Testis (tissue), 3 donors: Measurements from ENCODE around the gene GABRA5. TPM values are rescaled to one million over a fixed set of nuclear protein-coding genes. Genes with fewer than 3 reads are reported as not detected.

Source experiments
- DNase-seq: peaks from one replicate; pipeline ENCODE4 v3.0.0-alpha.2; 2019
- H3K27ac ChIP-seq, 2 donors: fragments of 200-600 bp; sonication (generic); one replicate each; pipeline ENCODE4 v1.5.1; 2019
- H3K27me3 ChIP-seq: fragments of 200-600 bp; sonication (generic); one replicate; pipeline ENCODE4 v1.5.1; 2019
- H3K36me3 ChIP-seq: fragments of 200-600 bp; sonication (generic); one replicate; pipeline ENCODE4 v1.5.1; 2017; ENCODE audit warnings: low read depth; ENCODE audit errors: missing control alignments
- H3K4me1 ChIP-seq: fragments of 200-600 bp; sonication (generic); one replicate; pipeline ENCODE4 v1.5.1; 2019
- H3K4me3 ChIP-seq, 2 donors: fragments of 200-600 bp; sonication (generic); one replicate each; pipeline ENCODE4 v1.5.1; 2017 to 2019
- H3K9me3 ChIP-seq: fragments of 200-600 bp; sonication (generic); one replicate; pipeline ENCODE4 v1.5.1; 2017
- POLR2A ChIP-seq: fragments of 450-650 bp; IDR thresholded peaks from one replicate; pipeline ENCODE4 v1.6.1; 2017; ENCODE audit warnings: antibody characterized with exemption, mild to moderate bottlenecking, moderate library complexity
- WGBS, 2 donors: methylation state at CpG; one replicate each; pipeline ENCODE4 v1.1.5; 2018; 5-methylcytosine and 5-hydroxymethylcytosine counted together
- intact Hi-C: fragments of 100-400 bp; cut with DNase I; formaldehyde crosslinking; loops from one replicate; pipeline ENCODE4 v1.15.1; 2023; ENCODE audit warnings: low total_unique reads
- polyA plus RNA-seq: library from polyadenylated mRNA; stranded (reverse); fragments of 350-450 nt; fragmentation: Illumina TruSeq; extraction: RNeasy Lipid Tissue Mini Kit (QIAGEN cat#74804); gene quantifications from one replicate; pipeline ENCODE4 v1.2.3, GENCODE V29; 2014; ENCODE audit warnings: low read depth, low replicate concordance; ENCODE audit not compliant: insufficient read depth
- total RNA-seq, 2 donors: library from RNA; depleted of rRNA; stranded (reverse); fragments of >200 nt; gene quantifications; one replicate each; pipeline ENCODE4 v1.2.3, GENCODE V29; 2016
- TF ChIP-seq, protein P1 (sequence below), 3 experiments: fragments of 450-650 bp in 2 of 3; fragments of 200-600 bp in 1 of 3; sonication (generic) in 1 of 3; IDR thresholded peaks; one replicate each; pipeline ENCODE4 v1.5.1; 2016 to 2019; ENCODE audit warnings: antibody characterized with exemption in 3 of 3, mild to moderate bottlenecking in 2 of 3, moderate library complexity in 1 of 3

Gene GABRA5
- total and polyA plus RNA-seq, 3 donors from 2014 or later: 0.58 to 3.1 (median 3.1) TPM

DNA sequence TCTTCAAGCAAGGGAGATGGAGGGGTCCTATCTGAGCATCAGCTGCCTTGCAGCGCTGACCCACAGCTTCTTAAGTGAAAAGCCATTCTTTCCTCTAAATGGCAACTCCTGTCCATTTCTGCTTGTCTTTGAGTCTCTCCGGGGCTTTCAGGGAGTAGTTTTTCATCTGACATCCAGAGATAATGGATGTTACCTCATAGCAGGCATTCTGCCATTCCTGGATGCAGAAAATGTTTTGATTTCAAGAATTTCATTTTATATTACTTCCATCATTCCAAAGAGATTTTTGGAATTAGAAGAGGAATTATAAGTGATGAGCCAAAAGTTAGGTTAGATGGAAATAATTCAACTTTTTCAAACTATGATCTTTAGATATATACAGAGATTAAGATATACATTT is 59.2 kb downstream of the GABRA5 start:
- TF ChIP-seq, protein P1, sequence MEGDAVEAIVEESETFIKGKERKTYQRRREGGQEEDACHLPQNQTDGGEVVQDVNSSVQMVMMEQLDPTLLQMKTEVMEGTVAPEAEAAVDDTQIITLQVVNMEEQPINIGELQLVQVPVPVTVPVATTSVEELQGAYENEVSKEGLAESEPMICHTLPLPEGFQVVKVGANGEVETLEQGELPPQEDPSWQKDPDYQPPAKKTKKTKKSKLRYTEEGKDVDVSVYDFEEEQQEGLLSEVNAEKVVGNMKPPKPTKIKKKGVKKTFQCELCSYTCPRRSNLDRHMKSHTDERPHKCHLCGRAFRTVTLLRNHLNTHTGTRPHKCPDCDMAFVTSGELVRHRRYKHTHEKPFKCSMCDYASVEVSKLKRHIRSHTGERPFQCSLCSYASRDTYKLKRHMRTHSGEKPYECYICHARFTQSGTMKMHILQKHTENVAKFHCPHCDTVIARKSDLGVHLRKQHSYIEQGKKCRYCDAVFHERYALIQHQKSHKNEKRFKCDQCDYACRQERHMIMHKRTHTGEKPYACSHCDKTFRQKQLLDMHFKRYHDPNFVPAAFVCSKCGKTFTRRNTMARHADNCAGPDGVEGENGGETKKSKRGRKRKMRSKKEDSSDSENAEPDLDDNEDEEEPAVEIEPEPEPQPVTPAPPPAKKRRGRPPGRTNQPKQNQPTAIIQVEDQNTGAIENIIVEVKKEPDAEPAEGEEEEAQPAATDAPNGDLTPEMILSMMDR (IDR thresholded peaks at IDR 0.05): no peak
- no peak for TF ChIP-seq POLR2A
- Histone ChIP-seq H3K9me3 (no peaks in the 10 kb centered on the region), H3K36me3 (no peaks in the 10 kb centered on the region), H3K4me3 (no peak overlapping the region), H3K27ac (no peak overlapping the region), H3K4me1 (no peaks in the 10 kb centered on the region), H3K27me3 (no peaks in the 10 kb centered on the region)
- no peak for DNase-seq
- intact Hi-C loops: no loop called here
- WGBS, 2 donors: 66 to 76% methylated on average over 2 of the region's 2 CpGs

DNA sequence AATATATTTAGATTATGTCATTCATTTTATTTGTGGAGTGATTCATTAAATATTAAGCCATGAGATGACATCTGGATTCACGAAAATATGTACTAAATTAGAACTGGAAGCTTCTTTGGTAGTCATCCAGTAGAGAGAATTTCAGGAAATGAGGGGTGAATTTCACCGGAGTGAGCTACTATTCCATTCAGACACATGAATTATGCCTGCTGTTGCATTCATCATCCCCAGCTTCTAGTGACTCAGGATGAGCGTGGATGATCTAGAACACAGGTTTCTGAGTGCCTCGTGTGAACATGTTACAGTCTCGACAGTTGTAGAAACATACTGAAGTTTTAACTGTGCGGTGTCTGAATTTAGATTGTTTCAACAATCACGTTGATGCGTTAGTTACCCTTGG is 61.2 kb downstream of the GABRA5 start:
- DNase-seq: no peak
- Histone ChIP-seq H3K27ac (no peak overlapping the region), H3K4me3 (no peak overlapping the region), H3K9me3 (no peaks in the 10 kb centered on the region), H3K27me3 (no peaks in the 10 kb centered on the region), H3K36me3 (no peaks in the 10 kb centered on the region), H3K4me1 (no peaks in the 10 kb centered on the region)
- TF ChIP-seq, protein P1 (IDR thresholded peaks at IDR 0.05): no peak
- no peak for TF ChIP-seq POLR2A
- 70 to 81% methylated on average over 8 of the region's 8 CpGs for WGBS, 2 donors
- intact Hi-C loops: no loop called here

DNA sequence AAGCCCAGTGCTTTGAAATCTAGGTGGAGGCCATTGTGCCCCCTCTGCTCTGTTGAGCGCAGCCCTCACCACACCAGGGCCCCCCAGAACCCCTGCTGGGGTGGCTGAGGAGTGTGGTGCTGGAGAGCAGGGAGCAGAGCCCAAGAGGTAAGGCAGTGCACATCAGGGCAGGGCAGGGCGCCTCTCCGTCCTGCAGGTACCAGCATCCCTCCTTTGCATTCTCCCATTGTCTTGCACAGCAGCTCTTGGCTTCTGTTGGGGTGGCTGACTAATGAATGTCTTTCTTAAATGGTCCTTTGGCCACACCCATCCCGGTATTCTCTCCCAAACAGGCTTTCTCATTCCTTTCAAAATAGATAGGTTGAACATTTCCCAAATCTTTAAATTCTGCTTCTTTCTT is 62.7 kb downstream of the GABRA5 start:
- Histone ChIP-seq H3K9me3 (no peaks in the 10 kb centered on the region), H3K36me3 (no peaks in the 10 kb centered on the region), H3K4me1 (no peaks in the 10 kb centered on the region), H3K27me3 (no peaks in the 10 kb centered on the region), H3K4me3 (no peak overlapping the region), H3K27ac (no peak overlapping the region)
- intact Hi-C loops: no loop called here
- 73 to 92% methylated on average over 3 to 4 of the region's 4 CpGs for WGBS, 2 donors
- no peak for DNase-seq
- TF ChIP-seq, protein P1 (IDR thresholded peaks at IDR 0.05): no peak
- TF ChIP-seq POLR2A: no peak

DNA sequence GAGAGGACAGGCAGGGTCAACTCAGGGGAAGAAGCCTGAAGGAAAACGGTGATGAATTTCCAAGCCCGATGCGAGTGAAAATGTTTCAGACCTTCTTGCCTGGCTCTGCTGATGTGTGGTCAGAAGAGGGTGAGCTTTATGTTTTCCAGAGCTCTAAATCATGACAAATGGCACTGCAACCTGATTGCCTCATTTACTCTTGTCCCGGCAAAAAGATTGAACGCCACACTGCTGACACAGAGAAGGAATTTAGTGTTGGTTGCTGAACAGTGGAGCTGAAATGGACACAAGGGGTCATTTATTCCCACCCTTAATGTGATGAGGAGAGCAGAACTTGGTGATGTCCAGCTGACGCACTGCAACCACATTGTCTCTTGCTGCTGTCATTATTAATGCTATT is 68.0 kb downstream of the GABRA5 start:
- intact Hi-C loops: no loop called here
- H3K4me3 ChIP-seq: no peak overlapping the region
- H3K36me3 ChIP-seq: no peaks in the 10 kb centered on the region
- H3K27me3 ChIP-seq: no peaks in the 10 kb centered on the region
- no peaks in the 10 kb centered on the region for H3K4me1 ChIP-seq
- no peaks in the 10 kb centered on the region for H3K9me3 ChIP-seq
- H3K27ac ChIP-seq: no peak overlapping the region
- TF ChIP-seq, protein P1 (IDR thresholded peaks at IDR 0.05): no peak
- no peak for TF ChIP-seq POLR2A
- DNase-seq: no peak
- WGBS, 2 donors: 80 to 84% methylated on average over 6 of the region's 6 CpGs

DNA sequence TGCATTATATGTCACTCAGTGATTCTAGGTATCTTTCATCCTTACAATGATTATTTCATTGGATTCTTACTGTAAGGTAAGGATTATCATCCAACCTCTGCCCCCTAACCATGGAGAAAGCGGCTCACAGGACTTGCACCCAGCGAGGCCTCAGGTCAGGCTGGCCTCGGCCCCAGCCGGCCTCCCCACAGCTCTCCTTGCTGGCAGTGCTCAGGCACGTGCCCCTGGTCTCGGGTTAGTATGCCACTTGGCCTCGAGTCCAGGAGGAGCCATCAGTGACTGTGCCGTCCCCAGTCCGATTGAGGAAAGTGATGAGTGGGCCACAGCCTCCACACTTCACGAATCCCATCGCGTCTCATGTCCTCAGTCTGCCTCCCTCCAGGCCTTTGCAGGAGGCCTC is 68.5 kb downstream of the GABRA5 start:
- TF ChIP-seq POLR2A: no peak
- TF ChIP-seq, protein P1 (IDR thresholded peaks at IDR 0.05): no peak
- whole genome bisulfite sequencing, 2 donors: 94 to 97% methylated on average over 12 of the region's 12 CpGs
- H3K4me1 ChIP-seq: no peaks in the 10 kb centered on the region
- H3K9me3 ChIP-seq: no peaks in the 10 kb centered on the region
- no peaks in the 10 kb centered on the region for H3K27me3 ChIP-seq
- H3K4me3 ChIP-seq: no peak overlapping the region
- H3K27ac ChIP-seq: no peak overlapping the region
- intact Hi-C loops: no loop called here
- no peak for DNase-seq
- no peaks in the 10 kb centered on the region for H3K36me3 ChIP-seq
